Esophagus (tissue), 2 donors: ENCODE data around the gene G2E3. TPM values are rescaled to one million over a fixed set of nuclear protein-coding genes. Genes with fewer than 3 reads are reported as not detected.
"Not testable (repeated sequence)": the region's sequence is repeated elsewhere in the genome, so short reads cannot be mapped to it uniquely, and the experiment has no call there.

ENCODE experiments used
- H3K27ac ChIP-seq, 2 donors: one replicate each; pipeline ENCODE4 v1.5.1; 2013; ENCODE audit warnings: low read depth in 2 of 2, mild to moderate bottlenecking in 2 of 2, inconsistent platforms in 1 of 2, low read length in 1 of 2, moderate library complexity in 1 of 2
- H3K27me3 ChIP-seq, 2 donors: one replicate each; pipeline ENCODE4 v1.6.1; 2013; ENCODE audit warnings: low read length in 2 of 2, control low read depth in 1 of 2, mild to moderate bottlenecking in 1 of 2; ENCODE audit not compliant: insufficient read depth in 2 of 2, control insufficient read depth in 1 of 2
- H3K36me3 ChIP-seq, 2 donors: one replicate each; pipeline ENCODE4 v1.6.1; 2013; ENCODE audit warnings: low read length in 1 of 2; ENCODE audit not compliant: control insufficient read depth in 2 of 2, insufficient read depth in 2 of 2
- H3K4me1 ChIP-seq, 2 donors: one replicate each; pipeline ENCODE4 v1.6.1; 2013; ENCODE audit warnings: low read length in 1 of 2; ENCODE audit not compliant: control insufficient read depth in 2 of 2, insufficient read depth in 2 of 2
- H3K4me3 ChIP-seq, 2 donors: one replicate each; pipeline ENCODE4 v1.5.1; 2013; ENCODE audit warnings: low read length in 2 of 2, mild to moderate bottlenecking in 2 of 2, low read depth in 1 of 2, moderate library complexity in 1 of 2
- H3K9me3 ChIP-seq, 2 donors: one replicate each; pipeline ENCODE4 v1.6.1; 2013; ENCODE audit warnings: mild to moderate bottlenecking in 2 of 2, low read depth in 1 of 2, low read length in 1 of 2, moderate library complexity in 1 of 2; ENCODE audit not compliant: control insufficient read depth in 2 of 2, insufficient read depth in 1 of 2
- WGBS, 2 donors: extraction: QIAGEN DNeasy Blood & Tissue Kit; methylation state at CpG; one replicate each; pipeline ENCODE4 v1.1.7; 2013; 5-methylcytosine and 5-hydroxymethylcytosine counted together
- polyA plus RNA-seq, 2 donors: library from polyadenylated mRNA; stranded (reverse); fragments of 200-250 nt; gene quantifications; one replicate each; pipeline ENCODE4 v1.2.3, GENCODE V29; 2013
- donor health status: healthy with polysubstance abuse.
- donor health status: Bipolar disorder and iron deficiency.

The G2E3 gene
- polyA plus RNA-seq, 2 donors: 3.2 to 3.4 TPM

- no peak overlapping the region for H3K4me3 ChIP-seq
- H3K27ac ChIP-seq: no peak overlapping the region
- H3K9me3 ChIP-seq: no peaks in the 10 kb centered on the region
- no peaks in the 10 kb centered on the region for H3K4me1 ChIP-seq
- WGBS, 2 donors: 93 to 94% methylated on average over 2 of the region's 2 CpGs
- H3K36me3 ChIP-seq: no peaks in the 10 kb centered on the region
- no peaks in the 10 kb centered on the region for H3K27me3 ChIP-seq
Measured at GRCh38 chr14:30614155-30614554, 55.2 kb downstream of the G2E3 start.

- Histone ChIP-seq H3K27me3 (no peaks in the 10 kb centered on the region), H3K4me1 (peaks cover 0 to 4% of the 10 kb centered on the region in 2 donors), H3K36me3 (no peaks in the 10 kb centered on the region), H3K4me3 (no peak overlapping the region), H3K27ac (no peak overlapping the region), H3K9me3 (no peaks in the 10 kb centered on the region)
- 53 to 58% methylated on average over 1 of the region's 1 CpG for WGBS, 2 donors
Measured at GRCh38 chr14:30620178-30620577, 61.2 kb downstream of the G2E3 start.

- no peaks in the 10 kb centered on the region for H3K36me3 ChIP-seq
- peak overlapping the region; percentile 78 to 90 for H3K27ac ChIP-seq
- H3K9me3 ChIP-seq: no peaks in the 10 kb centered on the region
- peak overlapping the region; percentile 68 to 92 for H3K4me3 ChIP-seq
- H3K27me3 ChIP-seq: no peaks in the 10 kb centered on the region
- 8 to 10% methylated on average over 17 of the region's 17 CpGs for WGBS, 2 donors
- peaks cover 0 to 4% of the 10 kb centered on the region in 2 donors for H3K4me1 ChIP-seq
Measured at GRCh38 chr14:30621354-30621939, 62.5 kb downstream of the G2E3 start.

GRCh38 chr14:30621940-30622830, 63.2 kb downstream of the G2E3 start, which contains the start of gene SCFD1:
SCFD1 (plus strand) TSS chr14:30622319; CDS start chr14:30622339, 20 bp downstream.
- WGBS, 2 donors: 0% methylated on average over 35 of the region's 35 CpGs

GRCh38 chr14:30623412-30624131, 64.6 kb downstream of the G2E3 start:
- 65 to 68% methylated on average over 7 of the region's 7 CpGs for WGBS, 2 donors

More at GRCh38 chr14:30621940-30622830, 63.2 kb downstream of the G2E3 start, which contains the start of gene SCFD1:
- peaks cover 0 to 4% of the 10 kb centered on the region in 2 donors for H3K4me1 ChIP-seq
- no peaks in the 10 kb centered on the region for H3K9me3 ChIP-seq
- H3K27ac ChIP-seq: peak within 1 kb of the TSS; percentile 90 to 91
- H3K4me3 ChIP-seq: peak within 1 kb of the TSS; percentile 68 to 92
- H3K27me3 ChIP-seq: no peaks in the 10 kb centered on the region
- no peaks in the 10 kb centered on the region for H3K36me3 ChIP-seq

GRCh38 chr14:30624132-30624423, 65.1 kb downstream of the G2E3 start:
- H3K9me3 ChIP-seq: no peaks in the 10 kb centered on the region
- WGBS, 2 donors: 89 to 97% methylated on average over 5 of the region's 5 CpGs
- H3K36me3 ChIP-seq: no peaks in the 10 kb centered on the region
- H3K4me3 ChIP-seq: no peak overlapping the region
- no peaks in the 10 kb centered on the region for H3K27me3 ChIP-seq
- H3K4me1 ChIP-seq: peaks cover 0 to 4% of the 10 kb centered on the region in 2 donors
- no peak overlapping the region for H3K27ac ChIP-seq

More at GRCh38 chr14:30623412-30624131, 64.6 kb downstream of the G2E3 start:
- peaks cover 0 to 4% of the 10 kb centered on the region in 2 donors for H3K4me1 ChIP-seq
- H3K27ac ChIP-seq: no peak overlapping the region
- no peaks in the 10 kb centered on the region for H3K9me3 ChIP-seq
- H3K4me3 ChIP-seq: peak overlapping the region in 1 of 2 donors; percentile 92
- no peaks in the 10 kb centered on the region for H3K36me3 ChIP-seq
- no peaks in the 10 kb centered on the region for H3K27me3 ChIP-seq

GRCh38 chr14:30625533-30625932, 66.6 kb downstream of the G2E3 start:
- H3K9me3 ChIP-seq: no peaks in the 10 kb centered on the region
- 78 to 92% methylated on average over 3 of the region's 3 CpGs for WGBS, 2 donors
- no peaks in the 10 kb centered on the region for H3K27me3 ChIP-seq
- H3K36me3 ChIP-seq: no peaks in the 10 kb centered on the region
- H3K27ac ChIP-seq: no peak overlapping the region
- H3K4me3 ChIP-seq: no peak overlapping the region
- H3K4me1 ChIP-seq: peaks cover 0 to 4% of the 10 kb centered on the region in 2 donors

- not testable (repeated sequence) for H3K27ac ChIP-seq, H3K27me3 ChIP-seq, H3K4me1 ChIP-seq, H3K36me3 ChIP-seq, H3K9me3 ChIP-seq, H3K4me3 ChIP-seq
- 90 to 92% methylated on average over 8 of the region's 8 CpGs for WGBS, 2 donors
Measured at GRCh38 chr14:30629432-30629831, 70.5 kb downstream of the G2E3 start.

- H3K4me3 ChIP-seq: no peak overlapping the region
- H3K27me3 ChIP-seq: no peaks in the 10 kb centered on the region
- H3K4me1 ChIP-seq: no peaks in the 10 kb centered on the region
- no peak overlapping the region for H3K27ac ChIP-seq
- H3K36me3 ChIP-seq: peaks cover 3% of the 10 kb centered on the region in 2 donors
- H3K9me3 ChIP-seq: no peaks in the 10 kb centered on the region
Measured at GRCh38 chr14:30630248-30630647, 71.3 kb downstream of the G2E3 start.
